H1 (cell line): ENCODE results near the gene PPP1R1A. TPM values are rescaled to one million over a fixed set of nuclear protein-coding genes. Genes with fewer than 3 reads are reported as not detected.

Source experiments
- CTCF ChIA-PET: fragments of 300-600 bp; sonication (Branson Sonifier 250); formaldehyde crosslinking; loops from one replicate; lab custom pipeline; 2021; ENCODE audit not compliant: partially characterized antibody; lab: Charles Lee
- POLR2A ChIA-PET: fragments of 300-600 bp; sonication (Branson Sonifier 250); formaldehyde crosslinking; loops from one replicate; lab custom pipeline; 2021; ENCODE audit warnings: inconsistent platforms; ENCODE audit not compliant: partially characterized antibody; lab: Charles Lee
- DNase-seq, 2 experiments: peaks; one replicate each; pipeline versions ENCODE4 v3.0.0 to v3.0.0-alpha.2; 2010 to 2022; ENCODE audit warnings: low spot score in 2 of 2, low read depth in 1 of 2, mixed read lengths in 1 of 2
- FAIRE-seq: peaks from 2 replicates; lab custom pipeline; 2011; peaks lifted over from hg19 to GRCh38; lab: Jason Lieb, UNC
- H2AFZ ChIP-seq: 2 replicates; pipeline ENCODE4 v1.8.1; 2012; ENCODE audit warnings: low read length, inconsistent platforms
- H2AK5ac ChIP-seq: 2 replicates; pipeline ENCODE4 v1.6.1; 2013; ENCODE audit warnings: low read depth, low read length
- H2BK120ac ChIP-seq: replicated peaks from 2 replicates; pipeline ENCODE3; 2013; ENCODE audit warnings: low read depth, low read length, inconsistent platforms
- H2BK12ac ChIP-seq: 2 replicates; pipeline ENCODE4 v1.6.1; 2013; ENCODE audit warnings: low read depth, low read length
- H2BK15ac ChIP-seq: 2 replicates; pipeline ENCODE4 v1.6.1; 2013; ENCODE audit warnings: low read length
- H2BK20ac ChIP-seq: 2 replicates; pipeline ENCODE4 v1.6.1; 2013; ENCODE audit warnings: low read length
- H2BK5ac ChIP-seq: 2 replicates; pipeline ENCODE4 v1.6.1; 2013; ENCODE audit warnings: low read depth, low read length
- H3K14ac ChIP-seq: 2 replicates; pipeline ENCODE4 v1.6.1; 2013; ENCODE audit warnings: inconsistent platforms; ENCODE audit not compliant: insufficient read length
- H3K18ac ChIP-seq: 2 replicates; pipeline ENCODE4 v1.6.1; 2013; ENCODE audit warnings: low read length; ENCODE audit errors: extremely low read depth
- H3K23ac ChIP-seq: 2 replicates; pipeline ENCODE4 v1.6.1; 2013; ENCODE audit warnings: inconsistent platforms; ENCODE audit not compliant: insufficient read length
- H3K23me2 ChIP-seq: 2 replicates; pipeline ENCODE4 v1.6.1; 2013; ENCODE audit warnings: low read depth, low read length
- H3K27ac ChIP-seq: 2 replicates; pipeline ENCODE4 v1.6.1; 2011; ENCODE audit warnings: low read depth, low read length, inconsistent platforms
- H3K27me3 ChIP-seq, 4 experiments: replicated peaks in 1 of 4; 1 replicate in 1 of 4; 2 replicates in 3 of 4; pipeline versions ENCODE4 v1.6.1 to v1.8.1; 2011 to 2013; ENCODE audit warnings: low read length in 3 of 4, mild to moderate bottlenecking in 3 of 4, inconsistent platforms in 2 of 4, mixed read lengths in 2 of 4, moderate library complexity in 1 of 4; ENCODE audit not compliant: control insufficient read depth in 3 of 4, insufficient read depth in 3 of 4; ENCODE audit errors: extremely low read depth in 1 of 4
- H3K36me3 ChIP-seq, 4 experiments: 2 replicates each; pipeline versions ENCODE4 v1.6.1 to v1.8.1; 2011 to 2013; ENCODE audit warnings: mild to moderate bottlenecking in 4 of 4, low read length in 3 of 4, moderate library complexity in 2 of 4, control low read depth in 1 of 4, inconsistent platforms in 1 of 4; ENCODE audit not compliant: insufficient read depth in 4 of 4, control insufficient read depth in 2 of 4
- H3K4ac ChIP-seq: replicated peaks from 2 replicates; pipeline ENCODE3; 2013; ENCODE audit warnings: low read length, low read depth, mixed read lengths, inconsistent platforms; ENCODE audit not compliant: insufficient read length
- H3K4me1 ChIP-seq, 4 experiments: replicated peaks in 1 of 4; 1 replicate in 1 of 4; 2 replicates in 3 of 4; pipeline versions ENCODE4 v1.6.1 to v1.8.1; 2011 to 2013; ENCODE audit warnings: low read length in 3 of 4, inconsistent platforms in 2 of 4, mixed read lengths in 1 of 4; ENCODE audit not compliant: insufficient read depth in 4 of 4, control insufficient read depth in 3 of 4
- H3K4me2 ChIP-seq, 2 experiments: 2 replicates each; pipeline versions ENCODE4 v1.6.1 to v1.8.1; 2011 to 2013; ENCODE audit warnings: low read depth in 2 of 2, low read length in 2 of 2, control low read depth in 1 of 2, inconsistent platforms in 1 of 2, mild to moderate bottlenecking in 1 of 2; ENCODE audit not compliant: insufficient read depth in 1 of 2
- H3K4me3 ChIP-seq, 4 experiments: fragments of 200-600, 300-600 bp in 1 of 4; sonication (generic), shearing (Covaris generic), sonication (Bioruptor Twin) in 1 of 4; 2 replicates each; pipeline versions ENCODE4 v1.5.1 to v1.8.1; 2011 to 2016; ENCODE audit warnings: low read length in 4 of 4, low read depth in 3 of 4, control low read depth in 2 of 4, inconsistent platforms in 2 of 4, mild to moderate bottlenecking in 2 of 4, mixed read lengths in 1 of 4, moderate library complexity in 1 of 4; ENCODE audit not compliant: insufficient read depth in 2 of 4; ENCODE audit errors: extremely low read depth in 1 of 4
- H3K56ac ChIP-seq: replicated peaks from 2 replicates; pipeline ENCODE3; 2013; ENCODE audit warnings: low read depth, mild to moderate bottlenecking, mixed read lengths, low read length, inconsistent platforms; ENCODE audit not compliant: insufficient read length
- H3K79me1 ChIP-seq: 2 replicates; pipeline ENCODE4 v1.6.1; 2013; ENCODE audit warnings: low read depth, low read length, control low read depth
- H3K79me2 ChIP-seq, 2 experiments: 2 replicates each; pipeline versions ENCODE4 v1.6.1 to v1.8.1; 2012 to 2013; ENCODE audit warnings: low read length in 2 of 2, mild to moderate bottlenecking in 2 of 2, inconsistent platforms in 1 of 2; ENCODE audit not compliant: insufficient read depth in 2 of 2, control insufficient read depth in 1 of 2
- H3K9ac ChIP-seq, 4 experiments: replicated peaks in 1 of 4; 1 replicate in 1 of 4; 2 replicates in 3 of 4; pipeline versions ENCODE4 v1.6.1 to v1.8.1; 2011 to 2013; ENCODE audit warnings: low read depth in 3 of 4, low read length in 3 of 4, control low read depth in 2 of 4, mild to moderate bottlenecking in 2 of 4, moderate library complexity in 2 of 4, inconsistent platforms in 1 of 4; ENCODE audit errors: extremely low read depth in 1 of 4
- H3K9me3 ChIP-seq, 2 experiments: 2 replicates each; pipeline versions ENCODE4 v1.6.1 to v1.8.1; 2012 to 2013; ENCODE audit warnings: mild to moderate bottlenecking in 2 of 2, moderate library complexity in 2 of 2, control low read depth in 1 of 2, inconsistent platforms in 1 of 2, low read depth in 1 of 2, low read length in 1 of 2, mixed read lengths in 1 of 2; ENCODE audit not compliant: insufficient read depth in 2 of 2
- H4K20me1 ChIP-seq, 2 experiments: replicated peaks in 1 of 2; 2 replicates each; pipeline versions ENCODE3 to v1.8.1; 2011 to 2013; ENCODE audit warnings: inconsistent platforms in 2 of 2, low read length in 2 of 2, mild to moderate bottlenecking in 1 of 2; ENCODE audit not compliant: insufficient read depth in 2 of 2, control insufficient read depth in 1 of 2
- H4K5ac ChIP-seq: 2 replicates; pipeline ENCODE4 v1.6.1; 2013; ENCODE audit warnings: low read length, low read depth, mixed read lengths, inconsistent platforms; ENCODE audit not compliant: insufficient read length
- H4K8ac ChIP-seq: 2 replicates; pipeline ENCODE4 v1.8.0; 2013; ENCODE audit warnings: mild to moderate bottlenecking, moderate library complexity, low read length, inconsistent platforms; ENCODE audit not compliant: insufficient read depth; ENCODE audit errors: extremely low read depth
- H4K91ac ChIP-seq: replicated peaks from 2 replicates; pipeline ENCODE3; 2013; ENCODE audit warnings: low read length, mixed read lengths, inconsistent platforms; ENCODE audit not compliant: insufficient read length
- EP300 ChIP-seq, 2 experiments: IDR thresholded peaks; 1 replicate in 1 of 2; 2 replicates in 1 of 2; pipeline ENCODE4 v1.6.1; 2011 to 2012; ENCODE audit warnings: low read depth in 2 of 2, low read length in 2 of 2, mild to moderate bottlenecking in 2 of 2, borderline replicate concordance in 1 of 2, inconsistent platforms in 1 of 2, moderate library complexity in 1 of 2
- EZH2 ChIP-seq: fragments of 200-600 bp; sonication (generic); IDR thresholded peaks from 2 replicates; pipeline ENCODE4 v1.7.1; 2012; ENCODE audit warnings: low read depth, mild to moderate bottlenecking, moderate library complexity, low read length, inconsistent platforms; ENCODE audit not compliant: severe bottlenecking
- GABPA ChIP-seq: IDR thresholded peaks from 2 replicates; pipeline ENCODE4 v1.6.1; 2011; ENCODE audit warnings: mild to moderate bottlenecking, low read length, moderate library complexity, borderline replicate concordance; ENCODE audit not compliant: insufficient read depth
- KDM5A ChIP-seq: fragments of 200-600 bp; IDR thresholded peaks from 2 replicates; pipeline ENCODE4 v1.7.1; 2012; ENCODE audit warnings: mild to moderate bottlenecking, low read length, inconsistent platforms, mixed read lengths
- MAFK ChIP-seq: IDR thresholded peaks from 2 replicates; pipeline ENCODE4 v1.6.1; 2012; ENCODE audit warnings: low read depth, mild to moderate bottlenecking, improper control_type of control experiment, low read length
- NRF1 ChIP-seq: IDR thresholded peaks from 2 replicates; pipeline ENCODE4 v1.6.1; 2011; ENCODE audit warnings: mild to moderate bottlenecking, low read depth, low read length, improper control_type of control experiment
- RAD21 ChIP-seq, 2 experiments: IDR thresholded peaks in 1 of 2; conservative IDR thresholded peaks in 1 of 2; 2 replicates each; pipeline ENCODE4 v1.6.1; 2011; ENCODE audit warnings: low read depth in 2 of 2, low read length in 2 of 2, improper control_type of control experiment in 1 of 2, inconsistent platforms in 1 of 2, mild to moderate bottlenecking in 1 of 2, moderate library complexity in 1 of 2
- RBBP5 ChIP-seq: IDR thresholded peaks from 2 replicates; pipeline ENCODE4 v1.7.1; 2012; ENCODE audit warnings: low read depth, mild to moderate bottlenecking, inconsistent platforms, low read length, moderate library complexity, borderline replicate concordance
- RFX5 ChIP-seq: IDR thresholded peaks from 2 replicates; pipeline ENCODE4 v1.6.1; 2011; ENCODE audit warnings: low read depth, low read length, improper control_type of control experiment, borderline replicate concordance
- RXRA ChIP-seq: IDR thresholded peaks from 2 replicates; pipeline ENCODE4 v1.6.1; 2011; ENCODE audit warnings: low read depth, mild to moderate bottlenecking, low read length, moderate library complexity; ENCODE audit not compliant: insufficient read depth
- SP4 ChIP-seq: IDR thresholded peaks from 2 replicates; pipeline ENCODE4 v1.6.1; 2012; ENCODE audit warnings: low read length, inconsistent platforms
- TAF1 ChIP-seq: IDR thresholded peaks from 2 replicates; pipeline ENCODE4 v1.6.1; 2011; ENCODE audit warnings: mild to moderate bottlenecking, low read depth, low read length
- TBP ChIP-seq: IDR thresholded peaks from 2 replicates; pipeline ENCODE4 v1.6.1; 2011; ENCODE audit warnings: low read depth, low read length, improper control_type of control experiment
- ZNF274 ChIP-seq: IDR thresholded peaks from 2 replicates; pipeline ENCODE4 v1.7.0; 2012; ENCODE audit warnings: low read length, borderline replicate concordance; ENCODE audit errors: extremely low read depth
- WGBS, 2 experiments: shearing (Covaris generic) in 1 of 2; methylation state at CpG; one replicate each; pipeline versions ENCODE4 v1.1.6 to v1.1.7; 2013 to 2015; ENCODE audit warnings: low lambda C conversion rate in 2 of 2, mixed read lengths in 2 of 2, inconsistent platforms in 1 of 2, low coverage in 1 of 2, missing lambda C conversion rate in 1 of 2; ENCODE audit not compliant: insufficient replicate concordance in 2 of 2, insufficient coverage in 1 of 2, insufficient read length in 1 of 2; ENCODE audit errors: extremely low coverage in 1 of 2, missing lambda C conversion rate in 1 of 2; 5-methylcytosine and 5-hydroxymethylcytosine counted together
- polyA plus RNA-seq, 7 experiments: library from polyadenylated mRNA; depleted of rRNA in 3 of 7; stranded (reverse) in 5 of 7; unstranded in 2 of 7; fragments of >200 nt in 5 of 7; fragments of 200-250 nt in 2 of 7; gene quantifications; 1 replicate in 5 of 7; 2 replicates in 1 of 7; 4 replicates in 1 of 7; pipeline versions ENCODE4 v1.2.1 to v1.2.3, GENCODE V29; 2011 to 2013; ENCODE audit warnings: missing spikeins in 2 of 7, mixed read lengths in 2 of 7
- total RNA-seq: library from RNA; stranded (reverse); fragmentation: NEBNext Ultra II Directional; extraction: Animal tissue kit (Norgen Biotek cat#: 25700); gene quantifications from 2 replicates; pipeline ENCODE4 v1.2.1, GENCODE V29; 2021

The PPP1R1A gene
- total and polyA plus RNA-seq, 2 of the 8 experiments (the other 6 are each of a cell fraction or from before 2014, with no cell fraction given), result 5.8 to 13.1 TPM

GRCh38 chr12:54631551-54631950, 43.1 kb upstream of the PPP1R1A start:
- peaks cover 0 to 3% (median 0%) of the 10 kb centered on the region in 4 experiments; a peak in 2 of 7 replicates for H3K4me1 ChIP-seq
- H3K9me3 ChIP-seq, result peaks cover 16 to 17% of the 10 kb centered on the region in 2 experiments
- no peak overlapping the region for H2BK120ac ChIP-seq
- 92% methylated on average over 5 of the region's 5 CpGs; no CpG with 5 or more reads in 1 of the 2 experiments for WGBS, 2 experiments
- H2BK5ac ChIP-seq, result no peak overlapping the region
- H4K5ac ChIP-seq, result no peak overlapping the region
- no peak overlapping the region for H3K18ac ChIP-seq
- H4K91ac ChIP-seq, result no peak overlapping the region
- POLR2A ChIA-PET, result no interaction called here
- no peak overlapping the region for H2BK12ac ChIP-seq
- no peak overlapping the region for H3K4ac ChIP-seq
- H3K23ac ChIP-seq, result no peak overlapping the region
- H3K79me1 ChIP-seq, result no peaks in the 10 kb centered on the region
- no peak overlapping the region for H4K8ac ChIP-seq
- H2BK20ac ChIP-seq, result no peak overlapping the region
- H4K20me1 ChIP-seq, result no peaks in the 10 kb centered on the region
- no peak overlapping the region for H3K56ac ChIP-seq
- no peak overlapping the region for H2AFZ ChIP-seq
- H3K27me3 ChIP-seq, result no peaks in the 10 kb centered on the region
- no peak overlapping the region for H2AK5ac ChIP-seq
- no peak overlapping the region for H3K27ac ChIP-seq
- H3K14ac ChIP-seq, result no peak overlapping the region
- no peaks in the 10 kb centered on the region for H3K79me2 ChIP-seq
- CTCF ChIA-PET, result interaction anchor here (0.8 to 4.2 kb wide), 15 partner anchors 8 to 88 kb away, joined by 3 to 22 read pairs (median 4); no protein-coding TSS in a partner anchor
- H2BK15ac ChIP-seq, result no peak overlapping the region
- H3K23me2 ChIP-seq, result no peaks in the 10 kb centered on the region
- FAIRE-seq, result no peak
- no peak for DNase-seq
- no peak overlapping the region for H3K4me3 ChIP-seq
- H3K4me2 ChIP-seq, result no peak overlapping the region
- H3K9ac ChIP-seq, result no peak overlapping the region
- no peaks in the 10 kb centered on the region for H3K36me3 ChIP-seq
- TF ChIP-seq GABPA, result no peak
- no peak for TF ChIP-seq TAF1
- TF ChIP-seq NRF1, result no peak
- TF ChIP-seq KDM5A, result no peak
- TF ChIP-seq MAFK, result no peak
- TF ChIP-seq RFX5, result no peak
- TF ChIP-seq TBP, result no peak
- no peak for TF ChIP-seq RBBP5
- no peak for TF ChIP-seq EP300 (IDR thresholded peaks at IDR 0.05; ENCODE audit: borderline replicate concordance in 1 of 2, low read depth in 2 of 2, low read length in 2 of 2)
- TF ChIP-seq SP4, result no peak
- no peak for TF ChIP-seq RAD21 (IDR thresholded peaks at IDR 0.05 in 1 of 2, conservative IDR thresholded peaks at IDR 0.05 in 1 of 2; ENCODE audit: low read depth in 2 of 2, low read length in 2 of 2)
- no peak for TF ChIP-seq EZH2
- no peak for TF ChIP-seq RXRA
- no peak for TF ChIP-seq ZNF274
